Neural cell (in vitro differentiated cells): Measurements from ENCODE around the gene CFAP61.

Source experiments
- POLR2AphosphoS5 ChIP-seq: IDR thresholded peaks from 2 replicates; pipeline ENCODE4 v1.6.1; 2012
- RAD21 ChIP-seq: fragments of 450-650 bp; conservative IDR thresholded peaks from 2 replicates; pipeline ENCODE4 v1.6.1; 2014; ENCODE audit warnings: antibody characterized with exemption, mild to moderate bottlenecking, moderate library complexity
- TF ChIP-seq, protein P1 (sequence below): fragments of 450-650 bp; IDR thresholded peaks from 2 replicates; pipeline ENCODE4 v1.5.1; 2014; ENCODE audit warnings: antibody characterized with exemption, mild to moderate bottlenecking, moderate library complexity; ENCODE audit not compliant: poor library complexity, severe bottlenecking
- TF ChIP-seq, protein P2 (sequence below): IDR thresholded peaks from 2 replicates; pipeline ENCODE4 v1.6.1; 2012; ENCODE audit warnings: borderline replicate concordance

DNA sequence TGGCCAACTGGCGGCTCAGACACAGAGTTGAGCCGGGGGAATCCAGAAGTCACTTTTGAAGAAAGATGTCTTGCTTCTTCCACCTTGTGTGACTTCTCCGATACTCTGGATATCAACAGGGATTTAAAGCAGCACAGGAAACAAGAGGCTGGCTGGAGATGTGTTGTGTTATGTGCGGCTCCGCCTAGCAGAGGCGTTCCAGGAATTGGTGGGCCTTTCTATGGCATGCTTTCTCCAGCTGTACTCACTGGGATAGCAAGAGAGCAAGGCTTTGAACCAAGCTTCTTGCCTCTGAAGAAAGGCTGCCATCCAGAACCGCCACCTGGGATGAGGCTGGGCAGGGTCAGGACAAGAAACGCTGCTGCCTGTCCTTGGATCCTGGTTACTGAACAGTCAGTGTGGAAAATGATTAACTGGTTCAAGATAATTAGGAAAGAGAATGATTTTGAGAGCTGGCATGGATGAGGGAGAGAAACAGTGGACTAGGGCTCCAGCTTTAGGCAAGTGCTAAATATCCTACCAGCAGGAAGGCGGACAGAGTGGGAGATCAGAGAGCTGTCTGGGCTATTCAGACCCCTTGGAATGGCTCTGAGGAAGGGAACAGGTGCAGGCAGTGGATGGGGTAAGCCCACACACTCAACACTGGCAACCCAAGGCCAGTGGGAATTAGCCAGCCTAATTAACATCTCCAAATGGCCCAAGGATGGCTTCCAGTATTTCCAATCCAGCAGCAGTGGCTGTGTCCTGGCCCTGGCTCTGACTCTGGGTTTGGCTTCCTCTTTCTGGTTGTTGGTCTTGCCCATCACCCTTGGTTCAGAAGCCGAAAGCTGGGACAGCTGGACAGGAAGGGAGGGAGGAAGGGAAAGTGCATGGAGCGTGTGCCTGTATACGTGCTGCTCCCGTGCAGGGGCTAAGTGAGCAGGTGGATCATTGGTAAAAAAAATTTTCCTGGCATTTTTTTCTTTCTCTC is 347.5 kb downstream of the CFAP61 start:
- TF ChIP-seq, protein P1, sequence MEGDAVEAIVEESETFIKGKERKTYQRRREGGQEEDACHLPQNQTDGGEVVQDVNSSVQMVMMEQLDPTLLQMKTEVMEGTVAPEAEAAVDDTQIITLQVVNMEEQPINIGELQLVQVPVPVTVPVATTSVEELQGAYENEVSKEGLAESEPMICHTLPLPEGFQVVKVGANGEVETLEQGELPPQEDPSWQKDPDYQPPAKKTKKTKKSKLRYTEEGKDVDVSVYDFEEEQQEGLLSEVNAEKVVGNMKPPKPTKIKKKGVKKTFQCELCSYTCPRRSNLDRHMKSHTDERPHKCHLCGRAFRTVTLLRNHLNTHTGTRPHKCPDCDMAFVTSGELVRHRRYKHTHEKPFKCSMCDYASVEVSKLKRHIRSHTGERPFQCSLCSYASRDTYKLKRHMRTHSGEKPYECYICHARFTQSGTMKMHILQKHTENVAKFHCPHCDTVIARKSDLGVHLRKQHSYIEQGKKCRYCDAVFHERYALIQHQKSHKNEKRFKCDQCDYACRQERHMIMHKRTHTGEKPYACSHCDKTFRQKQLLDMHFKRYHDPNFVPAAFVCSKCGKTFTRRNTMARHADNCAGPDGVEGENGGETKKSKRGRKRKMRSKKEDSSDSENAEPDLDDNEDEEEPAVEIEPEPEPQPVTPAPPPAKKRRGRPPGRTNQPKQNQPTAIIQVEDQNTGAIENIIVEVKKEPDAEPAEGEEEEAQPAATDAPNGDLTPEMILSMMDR = no peak
- TF ChIP-seq POLR2AphosphoS5 (no peak), RAD21 (no peak)
- TF ChIP-seq, protein P2, sequence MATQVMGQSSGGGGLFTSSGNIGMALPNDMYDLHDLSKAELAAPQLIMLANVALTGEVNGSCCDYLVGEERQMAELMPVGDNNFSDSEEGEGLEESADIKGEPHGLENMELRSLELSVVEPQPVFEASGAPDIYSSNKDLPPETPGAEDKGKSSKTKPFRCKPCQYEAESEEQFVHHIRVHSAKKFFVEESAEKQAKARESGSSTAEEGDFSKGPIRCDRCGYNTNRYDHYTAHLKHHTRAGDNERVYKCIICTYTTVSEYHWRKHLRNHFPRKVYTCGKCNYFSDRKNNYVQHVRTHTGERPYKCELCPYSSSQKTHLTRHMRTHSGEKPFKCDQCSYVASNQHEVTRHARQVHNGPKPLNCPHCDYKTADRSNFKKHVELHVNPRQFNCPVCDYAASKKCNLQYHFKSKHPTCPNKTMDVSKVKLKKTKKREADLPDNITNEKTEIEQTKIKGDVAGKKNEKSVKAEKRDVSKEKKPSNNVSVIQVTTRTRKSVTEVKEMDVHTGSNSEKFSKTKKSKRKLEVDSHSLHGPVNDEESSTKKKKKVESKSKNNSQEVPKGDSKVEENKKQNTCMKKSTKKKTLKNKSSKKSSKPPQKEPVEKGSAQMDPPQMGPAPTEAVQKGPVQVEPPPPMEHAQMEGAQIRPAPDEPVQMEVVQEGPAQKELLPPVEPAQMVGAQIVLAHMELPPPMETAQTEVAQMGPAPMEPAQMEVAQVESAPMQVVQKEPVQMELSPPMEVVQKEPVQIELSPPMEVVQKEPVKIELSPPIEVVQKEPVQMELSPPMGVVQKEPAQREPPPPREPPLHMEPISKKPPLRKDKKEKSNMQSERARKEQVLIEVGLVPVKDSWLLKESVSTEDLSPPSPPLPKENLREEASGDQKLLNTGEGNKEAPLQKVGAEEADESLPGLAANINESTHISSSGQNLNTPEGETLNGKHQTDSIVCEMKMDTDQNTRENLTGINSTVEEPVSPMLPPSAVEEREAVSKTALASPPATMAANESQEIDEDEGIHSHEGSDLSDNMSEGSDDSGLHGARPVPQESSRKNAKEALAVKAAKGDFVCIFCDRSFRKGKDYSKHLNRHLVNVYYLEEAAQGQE = no peak
